ENCODE data around the gene LTA4H. TPM values are rescaled to one million over a fixed set of nuclear protein-coding genes. Genes with fewer than 3 reads are reported as not detected.

Gene LTA4H
- total RNA-seq, 1 donor from 2014 or later, result 17.7 TPM

DNA sequence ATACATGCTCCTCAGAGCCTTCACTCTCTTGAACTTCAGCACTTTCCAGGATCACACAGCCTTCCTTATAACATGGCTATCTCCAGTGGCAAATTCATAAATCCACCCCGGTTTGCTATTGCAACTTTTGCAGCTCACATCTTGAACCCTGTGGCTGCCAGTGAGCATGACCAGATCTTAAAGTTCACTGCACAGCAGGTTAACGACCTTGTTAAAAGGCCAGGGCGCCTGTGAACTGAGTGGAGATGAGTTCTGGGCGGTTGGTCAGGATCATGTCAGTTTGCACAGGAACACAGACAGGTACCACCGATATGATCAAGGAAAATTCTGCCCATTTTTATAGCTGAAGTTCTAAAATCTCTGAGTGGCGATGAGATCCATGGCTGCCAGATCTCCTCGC is 24.7 kb upstream of the LTA4H start:
- ATAC-seq (peak; percentile 92), DNase-seq (ENCODE audit: low spot score) (peak; percentile 54)

DNA sequence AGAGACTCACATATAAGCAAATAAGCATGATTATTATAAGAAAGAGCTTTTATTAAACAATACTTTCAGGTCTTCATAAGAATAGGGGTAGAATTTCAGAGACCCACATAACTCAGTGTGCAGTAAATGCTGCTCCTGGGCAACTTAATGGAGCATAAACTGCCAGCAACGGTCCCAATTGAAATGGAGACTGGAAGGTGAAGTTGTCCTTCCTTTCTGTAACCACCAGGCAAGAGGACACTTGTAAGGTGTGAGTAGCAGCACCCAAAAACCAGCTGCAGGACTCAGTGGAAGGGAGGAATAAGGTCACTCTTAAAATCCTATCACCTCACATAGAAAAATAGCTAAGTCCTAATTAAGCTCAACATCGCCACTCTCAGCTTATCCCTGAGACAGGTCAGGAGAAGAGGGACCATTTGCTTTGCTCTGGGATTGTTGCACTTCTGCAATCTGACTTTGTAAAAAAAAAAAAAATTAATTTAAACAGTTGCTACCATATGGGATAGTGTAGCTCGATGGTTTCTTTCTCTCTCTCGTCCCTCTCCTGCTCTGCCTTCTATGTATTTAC is 22.7 kb upstream of the LTA4H start:
- no peak for ATAC-seq
- DNase-seq (ENCODE audit: low spot score), result no peak

DNA sequence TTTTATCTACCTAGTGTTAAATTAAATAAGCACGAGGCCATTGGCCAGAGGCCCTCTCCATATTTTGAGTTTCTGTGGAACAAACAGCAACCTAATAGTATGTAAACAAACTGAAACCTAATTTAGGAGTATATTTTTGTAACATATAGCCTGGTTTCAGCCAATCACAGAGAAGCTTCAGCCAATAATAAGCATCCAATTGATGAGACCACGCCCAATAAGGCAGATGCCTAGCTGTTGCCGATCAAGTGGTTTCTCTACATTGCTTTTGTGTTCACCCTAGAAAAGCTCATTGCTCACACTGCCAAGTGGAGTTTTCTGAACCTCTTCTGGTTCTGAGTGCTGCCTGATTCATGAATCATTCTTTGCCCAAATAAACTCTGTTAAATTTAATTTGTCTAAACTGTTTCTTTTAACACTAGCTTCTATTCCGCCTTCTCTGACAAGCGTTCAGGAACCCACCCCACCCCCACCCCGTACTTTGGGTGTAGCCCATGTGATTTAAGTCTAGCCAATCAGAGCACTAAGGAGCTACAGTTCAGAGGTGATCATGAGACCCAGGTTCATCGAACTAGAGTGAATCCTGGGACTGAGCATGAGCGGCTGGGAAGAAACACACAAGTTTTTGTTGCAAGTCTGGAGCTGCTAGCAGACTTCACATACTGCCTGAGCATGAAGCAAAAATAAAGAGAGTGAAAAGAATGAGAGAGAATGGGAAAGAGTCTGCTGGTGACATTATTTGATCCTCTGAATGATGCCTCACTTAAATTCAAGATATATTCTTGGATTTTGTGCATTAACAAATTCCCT is 21.5 kb upstream of the LTA4H start:
- ATAC-seq (no peak), DNase-seq (ENCODE audit: low spot score) (no peak)

DNA sequence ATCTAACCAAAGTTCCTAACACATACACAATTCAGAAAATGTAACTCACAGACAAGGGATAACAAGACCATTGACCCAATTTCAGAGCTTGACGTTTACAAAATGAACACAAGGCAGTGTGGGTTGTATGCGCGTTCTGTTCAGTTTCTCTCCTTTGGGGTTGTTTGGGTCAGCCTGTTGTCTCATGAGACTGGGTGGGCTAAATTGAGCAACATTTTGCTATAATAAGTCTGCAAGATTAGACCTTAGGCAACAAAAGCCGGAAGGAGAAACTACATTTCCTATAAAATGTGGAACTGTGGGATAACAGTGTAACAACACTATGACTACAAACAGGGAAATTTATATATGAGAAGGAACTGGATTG is 18.8 kb upstream of the LTA4H start:
- DNase-seq (ENCODE audit: low spot score) (no peak), ATAC-seq (peak; percentile 53)

DNA sequence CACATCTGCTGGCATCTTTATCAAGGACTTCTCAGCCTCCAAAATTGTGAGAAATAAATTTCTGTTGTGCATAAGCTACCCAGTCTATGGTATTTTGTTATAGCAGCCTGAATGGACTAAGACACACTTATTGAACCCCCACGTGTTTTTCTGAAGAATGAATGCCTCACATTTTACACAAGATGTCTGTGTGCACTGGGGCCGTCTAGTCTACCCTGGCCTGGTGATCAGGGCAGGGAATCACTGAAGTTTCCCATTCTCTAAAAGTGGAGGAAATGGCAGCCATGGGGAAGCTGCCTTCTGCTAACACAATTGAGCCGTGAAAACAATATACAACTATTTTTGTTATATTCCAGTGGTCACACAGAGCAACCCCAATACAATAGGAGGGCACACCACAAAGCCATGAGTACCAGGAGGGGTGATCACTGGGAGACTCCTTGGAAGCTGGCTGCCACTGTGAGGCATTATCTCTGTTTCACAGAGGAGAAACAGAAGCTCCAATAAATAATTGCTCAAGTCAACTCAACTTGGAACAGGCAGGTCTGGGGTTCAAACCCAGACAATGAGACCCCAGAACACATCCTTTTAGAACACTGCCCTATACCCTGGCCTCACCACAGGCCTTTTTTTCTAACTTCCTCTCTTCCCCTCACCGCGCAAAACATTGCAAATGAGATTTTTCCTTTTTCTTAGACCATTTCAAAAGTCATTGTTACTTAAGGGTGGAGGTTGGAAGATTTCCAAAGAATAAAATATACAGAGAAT is 18.3 kb upstream of the LTA4H start:
- peak; percentile 18 for ATAC-seq
- no peak for DNase-seq (ENCODE audit: low spot score)

DNA sequence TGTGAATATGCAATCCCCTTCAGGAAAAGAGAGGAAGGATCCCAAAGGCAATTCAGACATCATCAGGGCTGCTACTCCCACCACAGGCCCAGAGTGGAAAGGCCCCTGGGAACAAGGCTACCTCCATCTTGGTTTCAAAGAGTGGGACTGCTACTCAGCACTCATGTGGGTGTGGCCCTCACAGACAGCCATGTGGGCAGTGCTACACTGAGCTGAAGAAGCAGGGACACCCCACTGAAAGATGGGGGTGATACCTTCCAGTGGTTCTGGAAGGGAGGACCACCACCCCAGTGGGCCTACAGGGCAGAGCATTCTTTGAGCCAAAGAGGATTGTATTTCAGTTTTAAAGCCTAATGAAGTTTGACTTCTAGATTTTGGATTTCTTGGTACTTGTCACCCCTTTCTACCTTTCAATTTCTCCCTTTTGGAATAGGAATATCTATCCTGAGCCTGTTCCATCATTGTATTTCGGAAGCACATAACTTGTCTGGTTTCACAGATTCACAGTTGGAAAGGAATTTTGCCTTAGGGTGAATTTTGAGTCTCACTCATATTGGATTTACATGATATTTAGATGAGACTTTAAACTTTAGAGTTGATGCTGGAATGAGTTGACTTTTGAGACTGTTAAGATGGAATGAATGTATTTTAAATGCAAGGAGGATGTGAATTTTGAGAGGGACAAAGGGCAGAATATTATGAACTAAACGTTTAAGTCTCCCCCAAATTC is 16.5 kb upstream of the LTA4H start:
- no peak for ATAC-seq
- DNase-seq (ENCODE audit: low spot score), result no peak

DNA sequence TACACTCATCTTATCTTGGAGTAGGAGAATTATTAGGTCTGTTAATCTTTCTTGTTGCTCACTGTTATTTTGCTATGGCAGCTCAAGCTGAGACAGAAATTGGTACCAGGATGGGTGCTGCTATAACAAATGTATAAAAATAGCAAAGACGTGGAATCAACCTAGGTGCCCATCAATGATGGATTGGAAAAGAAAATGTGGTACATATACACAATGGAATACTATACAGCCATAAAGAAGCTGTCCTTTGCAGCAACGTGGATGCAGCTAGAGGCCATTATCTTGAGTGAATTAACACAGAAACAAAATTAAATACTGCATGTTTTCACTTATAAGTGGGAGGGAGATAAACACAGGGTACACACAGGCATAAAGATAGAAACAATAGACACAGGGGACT is 14.8 kb upstream of the LTA4H start:
- ATAC-seq, result no peak
- DNase-seq (ENCODE audit: low spot score), result no peak

DNA sequence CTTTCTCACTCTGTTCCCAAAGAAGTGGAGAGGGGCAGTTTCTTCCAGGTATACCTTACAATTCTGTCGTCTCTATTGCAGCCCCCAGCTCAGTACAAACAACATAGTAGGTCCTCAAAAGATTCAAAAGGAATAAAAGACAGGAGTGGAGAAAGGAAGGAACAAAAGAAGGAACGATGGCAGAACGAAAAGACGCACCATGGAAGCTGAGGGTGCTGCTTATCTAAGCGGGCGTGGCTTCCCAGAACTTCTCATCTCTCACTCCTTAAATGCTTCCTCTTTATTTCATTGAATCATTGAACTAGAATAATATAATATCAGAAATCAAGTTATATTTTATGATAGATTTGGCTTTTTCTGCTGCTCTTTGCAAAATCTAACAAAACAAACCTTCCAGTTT is 13.7 kb upstream of the LTA4H start:
- no peak for DNase-seq (ENCODE audit: low spot score)
- ATAC-seq, result no peak

DNA sequence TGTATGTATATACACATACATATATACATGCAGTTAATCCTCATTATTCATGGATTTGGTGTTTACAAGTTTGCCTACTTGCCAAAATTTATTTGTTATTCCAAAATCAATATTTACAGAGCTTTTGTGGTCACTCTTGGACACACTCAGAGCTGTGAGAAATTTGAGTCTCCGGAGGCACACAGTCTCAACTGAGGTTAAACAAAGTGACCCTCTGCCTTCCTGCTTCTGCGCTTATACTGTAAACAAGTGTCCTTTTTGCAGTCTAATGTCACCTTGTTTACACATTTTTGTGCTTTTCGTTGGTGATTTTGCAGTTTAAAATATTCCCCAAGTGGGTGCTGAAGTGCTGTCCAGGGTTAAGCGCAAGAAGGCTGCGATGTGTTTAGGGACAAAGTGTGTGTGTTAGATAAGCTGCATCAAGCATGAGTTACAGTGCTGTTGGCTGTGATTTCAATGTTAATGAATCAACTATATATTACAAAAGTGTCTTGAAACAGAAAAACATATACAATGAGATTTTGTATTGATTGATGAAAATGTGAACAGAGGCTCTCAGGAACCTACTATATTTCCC is 13.1 kb upstream of the LTA4H start:
- ATAC-seq, result peak; percentile 53
- no peak for DNase-seq (ENCODE audit: low spot score)

DNA sequence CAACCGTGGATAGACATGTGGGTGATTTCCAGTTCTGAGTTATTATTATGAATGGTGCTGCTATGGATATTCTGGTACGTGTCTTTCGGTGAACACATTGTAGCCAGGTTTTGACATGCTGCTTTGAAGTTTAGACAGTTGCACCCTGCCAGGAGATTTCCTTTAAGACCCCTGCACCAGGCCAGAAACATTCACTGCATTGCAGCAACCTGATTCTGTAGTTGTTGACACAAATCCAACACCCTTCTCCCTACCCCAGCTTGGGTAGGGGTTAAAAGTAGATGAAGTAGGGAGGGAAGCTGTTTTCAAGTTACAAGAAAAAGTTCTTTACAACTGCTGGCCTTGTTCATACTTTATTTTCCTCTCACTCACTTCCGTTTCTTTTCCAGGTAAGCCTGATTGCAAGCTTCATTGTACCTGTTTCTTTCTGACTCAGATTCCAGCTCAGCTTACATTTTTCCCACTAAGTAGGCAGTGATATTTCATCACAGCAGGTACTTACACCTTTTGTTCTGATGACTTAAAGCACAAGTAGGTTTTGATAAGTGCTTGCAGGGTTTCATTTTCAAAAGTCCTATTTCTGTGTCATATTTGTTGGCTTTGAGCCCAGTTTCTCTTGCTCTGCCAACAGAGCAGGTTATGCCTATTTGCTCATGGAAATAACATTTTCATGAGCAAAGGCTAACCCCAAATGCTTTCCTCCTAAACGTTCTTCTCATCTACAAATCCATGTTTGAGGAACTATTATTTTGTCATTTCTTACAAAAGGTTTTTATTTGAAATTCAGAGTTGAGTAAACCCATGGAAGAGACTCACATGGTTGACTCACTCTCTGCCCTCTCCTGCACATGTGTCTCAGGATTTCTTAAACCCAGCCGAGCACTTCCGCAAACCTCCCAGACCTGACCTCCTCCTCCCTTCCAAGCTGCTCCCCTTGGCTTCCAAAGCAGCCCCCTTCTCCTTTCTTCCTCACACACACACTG is 12.1 kb upstream of the LTA4H start:
- ATAC-seq (peak; percentile 60), DNase-seq (ENCODE audit: low spot score) (no peak)

DNA sequence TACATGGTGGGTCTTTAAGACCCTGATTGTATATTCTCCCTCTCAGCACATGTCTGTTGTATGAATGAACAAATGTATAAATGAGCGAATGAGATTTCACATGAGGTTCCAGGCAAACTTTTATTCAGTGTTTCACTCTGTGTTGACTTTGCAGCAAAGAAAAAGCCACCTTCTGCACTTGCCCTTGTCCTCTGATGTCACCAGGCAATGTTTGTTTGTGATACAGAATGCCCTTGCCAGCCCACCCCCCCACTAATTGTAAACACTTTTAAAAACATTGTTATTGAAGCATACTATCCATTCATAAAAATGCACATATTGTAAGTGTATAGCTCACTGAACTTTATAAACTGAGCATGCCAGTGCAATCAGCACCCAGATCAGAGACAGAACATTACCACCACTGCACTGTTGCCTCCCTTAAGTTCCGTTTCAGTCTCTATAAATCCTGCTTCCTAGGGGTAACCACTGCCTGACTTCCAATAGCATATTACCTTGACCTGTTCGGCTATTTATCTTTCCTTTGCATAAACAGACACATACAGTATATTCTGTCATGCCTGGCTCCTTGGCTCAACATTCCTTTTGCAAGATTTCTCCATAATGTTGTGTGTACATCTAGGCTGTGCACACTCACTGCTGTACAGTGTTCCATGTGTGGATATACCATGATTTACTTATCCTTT is 11.3 kb upstream of the LTA4H start:
- peak; percentile 54 for ATAC-seq
- no peak for DNase-seq (ENCODE audit: low spot score)

DNA sequence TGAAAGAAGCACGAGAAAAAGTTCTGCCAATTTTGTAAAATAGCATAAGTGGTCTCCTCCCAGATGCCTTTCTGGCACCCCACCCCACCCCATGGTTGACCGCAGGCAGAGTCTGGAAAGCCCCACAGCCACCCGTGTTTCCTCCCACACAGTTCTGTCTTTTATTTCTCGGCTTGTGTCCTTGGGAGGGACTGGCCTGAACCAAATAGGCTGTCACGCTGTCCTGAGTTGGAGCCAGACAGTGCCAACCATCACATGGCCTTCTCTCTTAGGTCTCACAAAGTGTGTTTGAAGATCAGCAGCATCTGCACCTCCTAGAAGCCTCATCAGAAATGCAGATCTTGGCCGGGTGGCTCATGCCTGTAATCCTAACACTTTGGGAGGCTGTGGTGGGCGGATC is 10.2 kb upstream of the LTA4H start:
- no peak for DNase-seq (ENCODE audit: low spot score)
- ATAC-seq, result no peak

DNA sequence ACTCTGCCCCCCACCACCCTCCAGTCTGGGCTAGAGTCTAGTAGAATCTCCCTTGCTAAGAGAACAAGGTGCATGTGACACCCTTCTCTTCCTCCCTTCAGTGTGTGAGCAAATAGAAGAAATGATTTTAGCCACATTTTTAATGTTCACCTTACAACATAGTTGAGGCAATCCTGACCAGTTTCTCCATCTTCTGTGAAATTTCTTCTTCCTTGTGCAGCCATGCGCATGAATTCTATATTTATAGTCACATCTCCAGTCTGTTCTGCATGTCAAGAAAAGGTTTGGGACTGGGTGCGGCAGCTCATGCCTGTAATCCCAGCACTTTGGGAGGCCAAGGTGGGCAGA is 9.5 kb upstream of the LTA4H start:
- ATAC-seq (no peak), DNase-seq (ENCODE audit: low spot score) (no peak)

DNA sequence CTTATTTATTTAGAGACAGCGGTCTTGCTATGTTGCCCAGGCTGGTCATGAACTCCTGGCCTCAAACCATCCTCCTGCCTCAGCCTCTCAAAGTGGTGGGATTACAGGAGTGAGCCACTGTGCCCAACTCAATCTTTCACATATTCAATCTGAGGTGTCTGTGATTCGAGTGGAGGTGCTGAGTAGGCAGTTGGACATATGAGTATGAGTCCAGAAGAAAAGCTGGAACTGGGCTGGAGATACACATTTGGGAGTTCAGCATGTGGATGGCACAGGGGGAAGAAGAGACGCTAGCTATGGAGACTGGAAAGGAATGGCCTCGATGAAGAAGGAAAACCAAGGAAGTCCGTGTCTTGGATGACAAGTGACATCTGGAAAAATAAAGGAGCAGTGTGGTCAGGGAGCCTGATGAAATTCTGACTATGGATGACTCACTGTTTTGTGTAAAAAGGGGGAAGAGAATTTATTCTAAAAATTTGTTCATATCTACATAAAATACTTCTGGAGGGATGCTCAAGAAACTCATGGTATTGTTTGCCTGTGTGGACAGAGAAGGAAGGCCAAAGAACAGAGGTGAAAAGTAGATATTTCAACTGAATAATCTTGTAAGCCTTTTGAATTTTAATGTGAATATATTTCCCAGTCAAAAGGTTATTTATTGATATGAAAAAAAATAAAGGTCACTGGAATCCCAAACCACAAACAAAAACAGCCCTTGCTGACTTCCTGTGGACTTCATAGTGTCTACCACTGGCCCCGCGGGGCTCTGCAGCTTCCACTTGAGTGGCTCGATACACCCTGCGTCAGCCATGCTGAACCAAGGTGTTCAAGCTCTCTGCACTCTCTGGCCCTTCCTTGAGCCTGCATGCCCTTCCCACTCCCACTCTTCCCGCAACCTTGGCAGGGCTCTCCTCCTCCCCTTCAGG is 8.9 kb upstream of the LTA4H start:
- ATAC-seq (no peak), DNase-seq (ENCODE audit: low spot score) (no peak)

DNA sequence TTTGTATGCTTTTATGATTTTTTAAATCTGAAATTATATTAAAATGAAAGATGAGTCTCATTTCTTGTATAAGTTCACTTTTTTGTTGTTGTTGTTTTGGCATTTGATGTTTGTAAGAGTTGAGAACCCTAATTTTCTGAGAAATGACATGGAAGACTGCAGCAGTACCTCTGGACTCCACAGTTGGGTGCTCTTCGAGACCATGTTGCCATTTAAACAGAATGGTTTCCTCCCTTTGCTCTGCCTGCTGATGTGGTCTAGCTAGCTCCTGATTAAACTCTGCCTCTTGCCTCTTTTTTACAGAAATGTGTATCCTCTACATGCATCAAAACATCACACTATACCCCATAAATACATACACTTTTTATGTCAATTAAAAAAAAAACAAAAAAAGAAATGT is 5.8 kb upstream of the LTA4H start:
- no peak for ATAC-seq
- DNase-seq (ENCODE audit: low spot score), result no peak

DNA sequence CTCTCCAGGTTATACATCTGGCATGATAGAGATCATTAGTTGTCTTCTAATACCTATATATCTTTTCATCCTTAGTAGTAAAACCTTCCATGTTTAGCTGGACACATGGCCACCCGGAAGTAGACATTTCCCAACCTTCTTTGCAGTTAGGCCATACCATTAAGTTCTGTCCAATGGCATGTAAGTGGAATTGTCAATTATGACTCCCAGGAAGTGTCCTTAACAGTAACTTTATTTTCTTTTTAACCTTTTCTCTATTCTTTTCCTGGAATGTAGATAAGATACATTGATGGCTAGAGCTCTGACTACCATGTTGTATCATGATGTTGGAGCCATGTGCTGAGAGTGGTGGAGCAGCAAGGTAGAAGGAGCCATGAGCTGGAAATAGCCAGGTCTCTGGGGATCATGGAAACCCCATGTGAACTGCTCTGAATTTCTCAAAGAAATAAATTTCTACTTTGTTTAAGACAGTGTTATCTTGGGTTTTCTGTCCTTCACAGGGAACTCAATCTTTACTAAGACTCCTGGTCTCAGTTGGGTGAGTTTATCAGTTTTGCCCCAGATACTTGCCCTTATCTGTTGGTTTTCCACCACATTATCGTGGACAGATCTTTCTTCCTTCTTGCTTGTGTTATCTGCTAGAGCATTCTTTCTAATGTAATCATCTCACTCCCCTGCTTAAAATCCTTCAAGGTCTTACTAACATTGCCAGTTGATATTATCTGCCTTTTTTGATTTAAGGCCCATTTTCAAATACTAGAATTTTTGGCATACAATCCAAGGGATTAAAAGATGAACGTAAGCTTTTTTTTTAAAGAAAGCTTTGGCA is 5.1 kb upstream of the LTA4H start:
- no peak for ATAC-seq
- no peak for DNase-seq (ENCODE audit: low spot score)

DNA sequence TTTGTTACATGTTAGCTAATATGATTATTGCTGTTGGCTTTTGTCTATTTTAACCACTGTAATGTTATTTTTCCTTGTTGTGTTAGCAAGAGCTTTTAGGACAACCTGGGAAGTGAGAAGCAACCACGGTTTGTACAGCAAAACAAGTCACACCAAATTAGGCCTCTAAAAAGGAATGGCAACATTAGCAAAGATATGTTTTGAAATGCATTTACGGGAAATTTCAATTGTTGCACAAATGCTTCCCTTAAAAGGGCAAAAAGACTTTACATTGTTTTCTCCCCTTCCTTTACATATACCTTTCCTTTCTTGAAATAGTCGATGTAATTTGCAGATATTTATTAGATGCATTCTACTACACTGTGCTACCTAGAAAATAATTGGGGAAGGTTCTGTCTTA is 4.1 kb upstream of the LTA4H start:
- DNase-seq (ENCODE audit: low spot score) (no peak), ATAC-seq (no peak)

Data from left lobe of liver (tissue), 2 donors.